ENCODE data around the gene FBXW7.

DNA sequence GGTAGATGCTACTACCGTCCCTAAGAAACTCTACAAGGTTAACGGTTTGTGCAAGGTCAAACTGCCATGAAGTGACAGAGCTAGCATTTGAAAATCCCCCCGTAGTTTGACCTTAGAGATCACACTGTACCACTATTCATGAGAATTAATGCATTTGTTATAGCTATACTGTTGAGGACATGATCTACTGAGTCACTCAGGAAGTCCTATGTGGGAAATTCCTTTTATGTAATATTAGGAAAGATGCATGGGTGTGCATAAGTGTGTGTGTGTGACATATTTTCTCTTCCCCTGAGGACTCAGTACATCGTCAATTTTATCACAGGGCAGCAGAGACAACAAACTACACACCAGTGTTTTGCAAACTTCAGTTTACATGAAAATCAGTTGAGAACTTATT is 141.1 kb downstream of the FBXW7 start:
- TF ChIP-seq, protein P1, sequence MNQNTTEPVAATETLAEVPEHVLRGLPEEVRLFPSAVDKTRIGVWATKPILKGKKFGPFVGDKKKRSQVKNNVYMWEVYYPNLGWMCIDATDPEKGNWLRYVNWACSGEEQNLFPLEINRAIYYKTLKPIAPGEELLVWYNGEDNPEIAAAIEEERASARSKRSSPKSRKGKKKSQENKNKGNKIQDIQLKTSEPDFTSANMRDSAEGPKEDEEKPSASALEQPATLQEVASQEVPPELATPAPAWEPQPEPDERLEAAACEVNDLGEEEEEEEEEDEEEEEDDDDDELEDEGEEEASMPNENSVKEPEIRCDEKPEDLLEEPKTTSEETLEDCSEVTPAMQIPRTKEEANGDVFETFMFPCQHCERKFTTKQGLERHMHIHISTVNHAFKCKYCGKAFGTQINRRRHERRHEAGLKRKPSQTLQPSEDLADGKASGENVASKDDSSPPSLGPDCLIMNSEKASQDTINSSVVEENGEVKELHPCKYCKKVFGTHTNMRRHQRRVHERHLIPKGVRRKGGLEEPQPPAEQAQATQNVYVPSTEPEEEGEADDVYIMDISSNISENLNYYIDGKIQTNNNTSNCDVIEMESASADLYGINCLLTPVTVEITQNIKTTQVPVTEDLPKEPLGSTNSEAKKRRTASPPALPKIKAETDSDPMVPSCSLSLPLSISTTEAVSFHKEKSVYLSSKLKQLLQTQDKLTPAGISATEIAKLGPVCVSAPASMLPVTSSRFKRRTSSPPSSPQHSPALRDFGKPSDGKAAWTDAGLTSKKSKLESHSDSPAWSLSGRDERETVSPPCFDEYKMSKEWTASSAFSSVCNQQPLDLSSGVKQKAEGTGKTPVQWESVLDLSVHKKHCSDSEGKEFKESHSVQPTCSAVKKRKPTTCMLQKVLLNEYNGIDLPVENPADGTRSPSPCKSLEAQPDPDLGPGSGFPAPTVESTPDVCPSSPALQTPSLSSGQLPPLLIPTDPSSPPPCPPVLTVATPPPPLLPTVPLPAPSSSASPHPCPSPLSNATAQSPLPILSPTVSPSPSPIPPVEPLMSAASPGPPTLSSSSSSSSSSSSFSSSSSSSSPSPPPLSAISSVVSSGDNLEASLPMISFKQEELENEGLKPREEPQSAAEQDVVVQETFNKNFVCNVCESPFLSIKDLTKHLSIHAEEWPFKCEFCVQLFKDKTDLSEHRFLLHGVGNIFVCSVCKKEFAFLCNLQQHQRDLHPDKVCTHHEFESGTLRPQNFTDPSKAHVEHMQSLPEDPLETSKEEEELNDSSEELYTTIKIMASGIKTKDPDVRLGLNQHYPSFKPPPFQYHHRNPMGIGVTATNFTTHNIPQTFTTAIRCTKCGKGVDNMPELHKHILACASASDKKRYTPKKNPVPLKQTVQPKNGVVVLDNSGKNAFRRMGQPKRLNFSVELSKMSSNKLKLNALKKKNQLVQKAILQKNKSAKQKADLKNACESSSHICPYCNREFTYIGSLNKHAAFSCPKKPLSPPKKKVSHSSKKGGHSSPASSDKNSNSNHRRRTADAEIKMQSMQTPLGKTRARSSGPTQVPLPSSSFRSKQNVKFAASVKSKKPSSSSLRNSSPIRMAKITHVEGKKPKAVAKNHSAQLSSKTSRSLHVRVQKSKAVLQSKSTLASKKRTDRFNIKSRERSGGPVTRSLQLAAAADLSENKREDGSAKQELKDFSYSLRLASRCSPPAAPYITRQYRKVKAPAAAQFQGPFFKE (tag by site-specific recombination; IDR thresholded peaks at IDR 0.05; ENCODE audit: borderline replicate concordance), result no peak
- TF ChIP-seq, protein P2, sequence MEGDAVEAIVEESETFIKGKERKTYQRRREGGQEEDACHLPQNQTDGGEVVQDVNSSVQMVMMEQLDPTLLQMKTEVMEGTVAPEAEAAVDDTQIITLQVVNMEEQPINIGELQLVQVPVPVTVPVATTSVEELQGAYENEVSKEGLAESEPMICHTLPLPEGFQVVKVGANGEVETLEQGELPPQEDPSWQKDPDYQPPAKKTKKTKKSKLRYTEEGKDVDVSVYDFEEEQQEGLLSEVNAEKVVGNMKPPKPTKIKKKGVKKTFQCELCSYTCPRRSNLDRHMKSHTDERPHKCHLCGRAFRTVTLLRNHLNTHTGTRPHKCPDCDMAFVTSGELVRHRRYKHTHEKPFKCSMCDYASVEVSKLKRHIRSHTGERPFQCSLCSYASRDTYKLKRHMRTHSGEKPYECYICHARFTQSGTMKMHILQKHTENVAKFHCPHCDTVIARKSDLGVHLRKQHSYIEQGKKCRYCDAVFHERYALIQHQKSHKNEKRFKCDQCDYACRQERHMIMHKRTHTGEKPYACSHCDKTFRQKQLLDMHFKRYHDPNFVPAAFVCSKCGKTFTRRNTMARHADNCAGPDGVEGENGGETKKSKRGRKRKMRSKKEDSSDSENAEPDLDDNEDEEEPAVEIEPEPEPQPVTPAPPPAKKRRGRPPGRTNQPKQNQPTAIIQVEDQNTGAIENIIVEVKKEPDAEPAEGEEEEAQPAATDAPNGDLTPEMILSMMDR (tag by site-specific recombination; IDR thresholded peaks at IDR 0.05), result no peak
- no peak for TF ChIP-seq ZNF335 (tag by site-specific recombination; conservative IDR thresholded peaks at IDR 0.05)
- TF ChIP-seq, protein P3, sequence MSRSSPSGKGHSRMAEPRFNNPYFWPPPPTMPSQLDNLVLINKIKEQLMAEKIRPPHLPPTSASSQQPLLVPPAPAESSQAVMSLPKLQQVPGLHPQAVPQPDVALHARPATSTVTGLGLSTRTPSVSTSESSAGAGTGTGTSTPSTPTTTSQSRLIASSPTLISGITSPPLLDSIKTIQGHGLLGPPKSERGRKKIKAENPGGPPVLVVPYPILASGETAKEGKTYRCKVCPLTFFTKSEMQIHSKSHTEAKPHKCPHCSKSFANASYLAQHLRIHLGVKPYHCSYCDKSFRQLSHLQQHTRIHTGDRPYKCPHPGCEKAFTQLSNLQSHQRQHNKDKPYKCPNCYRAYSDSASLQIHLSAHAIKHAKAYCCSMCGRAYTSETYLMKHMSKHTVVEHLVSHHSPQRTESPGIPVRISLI (tag by site-specific recombination; IDR thresholded peaks at IDR 0.05), result no peak
- TF ChIP-seq, protein P4, sequence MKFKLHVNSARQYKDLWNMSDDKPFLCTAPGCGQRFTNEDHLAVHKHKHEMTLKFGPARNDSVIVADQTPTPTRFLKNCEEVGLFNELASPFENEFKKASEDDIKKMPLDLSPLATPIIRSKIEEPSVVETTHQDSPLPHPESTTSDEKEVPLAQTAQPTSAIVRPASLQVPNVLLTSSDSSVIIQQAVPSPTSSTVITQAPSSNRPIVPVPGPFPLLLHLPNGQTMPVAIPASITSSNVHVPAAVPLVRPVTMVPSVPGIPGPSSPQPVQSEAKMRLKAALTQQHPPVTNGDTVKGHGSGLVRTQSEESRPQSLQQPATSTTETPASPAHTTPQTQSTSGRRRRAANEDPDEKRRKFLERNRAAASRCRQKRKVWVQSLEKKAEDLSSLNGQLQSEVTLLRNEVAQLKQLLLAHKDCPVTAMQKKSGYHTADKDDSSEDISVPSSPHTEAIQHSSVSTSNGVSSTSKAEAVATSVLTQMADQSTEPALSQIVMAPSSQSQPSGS (tag by site-specific recombination; IDR thresholded peaks at IDR 0.05; ENCODE audit: low read depth), result no peak
- no peak for TF ChIP-seq KLF1 (tag by site-specific recombination; IDR thresholded peaks at IDR 0.05)
